Calu3 (cell line): ENCODE data around the gene SIAH1. TPM values are rescaled to one million over a fixed set of nuclear protein-coding genes. Genes with fewer than 3 reads are reported as not detected.
"Not testable (repeated sequence)": the region's sequence is repeated elsewhere in the genome, so short reads cannot be mapped to it uniquely, and the experiment has no call there.

Experiments used
- BruUV-seq: library from RNA; stranded (reverse); fragments of 400-500 nt; replicated peaks from 2 replicates; lab custom pipeline; 2021; lab: Mats Ljungman, UMichigan
- CTCF ChIA-PET: fragments of 300-600 bp; sonication (Branson Sonifier 250); formaldehyde crosslinking; loops from one replicate; lab custom pipeline; 2022; ENCODE audit warnings: antibody characterized with exemption; lab: Charles Lee
- DNase-seq: peaks from one replicate; pipeline ENCODE4 v3.0.0; 2022
- H3K27ac Mint-ChIP-seq: one replicate; pipeline ENCODE4 v1.8.0; 2022; ENCODE audit warnings: mixed read lengths; ENCODE audit not compliant: unreplicated experiment
- H3K27me3 Mint-ChIP-seq: one replicate; pipeline ENCODE4 v1.8.0; 2022; ENCODE audit warnings: mixed read lengths; ENCODE audit not compliant: unreplicated experiment
- H3K36me3 Mint-ChIP-seq: one replicate; pipeline ENCODE4 v1.8.0; 2022; ENCODE audit warnings: mild to moderate bottlenecking, moderate library complexity, mixed read lengths; ENCODE audit not compliant: insufficient read depth, unreplicated experiment
- H3K4me1 Mint-ChIP-seq: one replicate; pipeline ENCODE4 v1.8.0; 2022; ENCODE audit warnings: mild to moderate bottlenecking, low read depth, mixed read lengths; ENCODE audit not compliant: unreplicated experiment
- H3K4me3 Mint-ChIP-seq: one replicate; pipeline ENCODE4 v1.8.0; 2022; ENCODE audit warnings: mild to moderate bottlenecking, low read depth, moderate library complexity, mixed read lengths; ENCODE audit not compliant: unreplicated experiment
- H3K9me3 Mint-ChIP-seq: one replicate; pipeline ENCODE4 v1.8.0; 2022; ENCODE audit warnings: low read depth, mixed read lengths; ENCODE audit not compliant: unreplicated experiment
- CTCF ChIP-seq: fragments of 200-600 bp; IDR thresholded peaks from one replicate; pipeline ENCODE4 v1.8.0; 2022; ENCODE audit warnings: antibody characterized with exemption; ENCODE audit not compliant: unreplicated experiment
- intact Hi-C: fragments of 100-400 bp; cut with micrococcal nuclease; formaldehyde crosslinking; loops from one replicate; pipeline ENCODE4 v1.10.0; 2022; ENCODE audit not compliant: unreplicated experiment
- total RNA-seq: library from RNA; stranded (reverse); gene quantifications from 2 replicates; pipeline ENCODE4 v1.2.3, GENCODE V29; 2022

The SIAH1 gene
- total RNA-seq, 1 experiment from 2014 or later: 32.3 TPM

- Mint-ChIP-seq H3K4me3 (no peak overlapping the region), H3K9me3 (no peaks in the 10 kb centered on the region), H3K36me3 (peaks cover 72% of the 10 kb centered on the region), H3K27ac (no peak overlapping the region), H3K27me3 (no peaks in the 10 kb centered on the region), H3K4me1 (peaks cover under 1% of the 10 kb centered on the region)
- CTCF ChIA-PET: interaction anchor here (1.4 kb wide), 1 partner anchor 170 kb away, joined by 6 read pairs; no protein-coding TSS in a partner anchor
- TF ChIP-seq CTCF: no peak
- no peak for DNase-seq
- intact Hi-C loops: no loop called here
- BruUV-seq: no TSS peak
Observed at GRCh38 chr16:48356633-48357376, 28.4 kb downstream of the SIAH1 start.

GRCh38 chr16:48354877-48355855 is 30.0 kb downstream of the SIAH1 start:
- Mint-ChIP-seq H3K4me1 (no peaks in the 10 kb centered on the region), H3K9me3 (no peaks in the 10 kb centered on the region), H3K27me3 (no peaks in the 10 kb centered on the region), H3K27ac (no peak overlapping the region), H3K36me3 (peaks cover 66% of the 10 kb centered on the region), H3K4me3 (no peak overlapping the region)
- CTCF ChIA-PET: interaction anchor here (0.6 to 2.0 kb wide), 5 partner anchors 10 to 391 kb away, joined by 3 to 18 read pairs (median 6); no protein-coding TSS in a partner anchor
- no peak for TF ChIP-seq CTCF
- no TSS peak for BruUV-seq
- DNase-seq: no peak
- intact Hi-C loops: no loop called here

GRCh38 chr16:48354385-48354784 is 30.8 kb downstream of the SIAH1 start:
- DNase-seq, H3K9me3 Mint-ChIP-seq, H3K4me1 Mint-ChIP-seq, H3K4me3 Mint-ChIP-seq, intact Hi-C loops, H3K27ac Mint-ChIP-seq, H3K27me3 Mint-ChIP-seq, BruUV-seq: not testable (repeated sequence)
- H3K36me3 Mint-ChIP-seq: peaks cover 66% of the 10 kb centered on the region
- CTCF ChIA-PET: interaction anchor here (0.6 to 2.0 kb wide), 6 partner anchors 11 to 392 kb away, joined by 3 to 18 read pairs (median 4); partner anchors contain the start of gene SIAH1

- intact Hi-C loops: loop anchor here (1.0 to 2.0 kb wide), 2 partner anchors 173 to 269 kb away; no protein-coding TSS in a partner anchor
- Mint-ChIP-seq H3K4me3 (no peak overlapping the region), H3K9me3 (no peaks in the 10 kb centered on the region), H3K4me1 (no peaks in the 10 kb centered on the region), H3K27me3 (no peaks in the 10 kb centered on the region), H3K36me3 (peaks cover 68% of the 10 kb centered on the region), H3K27ac (no peak overlapping the region)
- CTCF ChIA-PET: interaction anchor here (0.6 to 2.0 kb wide), 8 partner anchors 12 to 277 kb away, joined by 3 to 18 read pairs (median 4); partner anchors contain the start of gene SIAH1
- no TSS peak for BruUV-seq
- DNase-seq: peak; percentile 76
- peak; percentile 80 for TF ChIP-seq CTCF
Observed at GRCh38 chr16:48353565-48354163, 31.5 kb downstream of the SIAH1 start.
